HG03442 (cell line): ENCODE data around the gene ZCCHC10.
"Not testable (repeated sequence)": the region's sequence is repeated elsewhere in the genome, so short reads cannot be mapped to it uniquely, and the experiment has no call there.

ENCODE experiments used
- ATAC-seq: cut with Tn5 transposase; IDR thresholded peaks from one replicate; pipeline ENCODE4 v1.9.1; 2021; ENCODE audit warnings: mild to moderate bottlenecking, moderate library complexity; ENCODE audit not compliant: unreplicated experiment

Gene ZCCHC10

DNA sequence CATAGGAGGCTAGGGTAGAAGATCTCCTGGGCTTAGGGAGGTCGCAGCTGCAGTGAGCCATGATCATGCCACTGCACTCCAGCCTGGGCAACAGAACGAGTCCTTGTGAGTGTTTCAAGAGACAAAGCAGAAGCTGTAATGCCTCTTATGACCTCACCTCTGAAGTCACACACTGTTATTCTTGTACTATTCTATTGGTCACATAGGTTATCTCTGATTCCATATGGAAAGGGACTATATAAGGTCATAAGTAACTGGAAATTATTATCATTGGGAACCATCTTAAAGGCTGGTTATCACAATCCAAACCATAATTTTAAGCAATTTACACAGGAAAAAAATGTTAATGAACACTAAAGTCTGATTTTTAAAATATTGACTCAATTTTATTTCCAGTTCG is 45.1 kb downstream of the ZCCHC10 start:
- no peak for ATAC-seq

- ATAC-seq, result no peak
These were observed 46.4 kb downstream of the ZCCHC10 start for GRCh38 chr5:132979976-132980375.

DNA sequence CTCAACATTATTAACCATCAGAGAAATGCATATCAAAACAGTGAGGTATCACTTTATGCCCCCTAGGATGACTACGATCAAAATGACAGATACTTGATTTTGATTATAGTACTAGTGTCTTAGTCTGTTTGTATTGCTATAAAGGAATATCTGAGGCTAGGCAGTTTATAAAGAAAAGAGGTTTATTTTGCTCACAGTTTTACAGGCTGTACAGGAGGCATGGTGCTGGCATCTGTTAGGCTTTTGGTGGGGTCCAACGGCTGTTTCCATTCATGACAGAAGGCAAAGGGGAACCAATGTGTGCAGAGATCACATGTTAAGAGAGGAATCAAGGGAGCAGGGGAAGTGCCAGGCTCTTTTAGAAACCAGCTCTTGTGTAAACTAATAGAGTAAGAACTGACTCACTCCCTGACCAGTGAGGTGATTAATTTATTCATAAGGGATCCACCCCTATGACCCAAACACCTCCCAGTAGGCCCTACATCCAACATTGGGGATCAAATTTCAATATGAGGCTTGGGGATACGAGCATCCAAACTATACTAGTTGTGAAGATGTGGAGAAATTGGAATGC is 46.9 kb downstream of the ZCCHC10 start:
- ATAC-seq, result no peak

GRCh38 chr5:132976852-132977251 is 49.5 kb downstream of the ZCCHC10 start:
- ATAC-seq, result no peak

DNA sequence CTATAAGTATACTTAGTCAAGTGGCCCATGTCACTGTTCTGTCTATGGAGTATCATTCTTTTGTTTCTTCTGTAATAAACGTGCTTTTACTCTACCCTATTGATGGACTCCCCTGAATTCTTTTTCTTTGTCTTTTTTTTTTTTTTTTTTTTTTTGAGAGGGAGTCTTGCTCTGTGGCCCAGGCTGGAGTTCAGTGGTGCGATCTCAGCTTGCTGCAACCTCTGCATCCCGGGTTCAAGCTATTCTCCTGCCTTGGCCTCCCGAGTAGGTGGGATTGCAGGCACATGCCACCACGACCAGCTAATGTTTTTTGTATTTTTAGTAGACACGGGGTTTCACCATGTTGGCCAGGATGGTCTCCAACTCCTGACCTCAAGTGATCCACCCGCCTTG is 53.9 kb downstream of the ZCCHC10 start:
- not testable (repeated sequence) for ATAC-seq

GRCh38 chr5:132971483-132972435 is 54.6 kb downstream of the ZCCHC10 start:
- no peak for ATAC-seq

DNA sequence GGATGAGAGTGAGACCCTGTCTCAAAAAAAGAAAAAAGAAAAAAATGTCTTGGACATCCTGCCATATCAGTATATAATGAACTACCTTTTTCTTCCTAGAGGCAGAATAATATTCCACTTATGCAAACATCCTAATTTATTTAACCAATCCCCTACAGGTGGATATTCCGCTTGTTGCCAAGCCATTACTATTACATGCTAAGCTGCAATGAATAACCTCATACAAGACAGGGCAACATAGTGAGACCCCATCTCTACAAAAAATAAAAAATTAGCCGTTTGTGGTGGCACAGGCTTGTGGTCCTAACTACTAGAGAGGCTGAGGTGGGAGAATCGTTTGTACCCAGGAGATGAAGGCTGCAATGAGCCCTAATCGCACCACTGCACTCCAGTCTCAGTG is 61.2 kb downstream of the ZCCHC10 start:
- ATAC-seq, result no peak

DNA sequence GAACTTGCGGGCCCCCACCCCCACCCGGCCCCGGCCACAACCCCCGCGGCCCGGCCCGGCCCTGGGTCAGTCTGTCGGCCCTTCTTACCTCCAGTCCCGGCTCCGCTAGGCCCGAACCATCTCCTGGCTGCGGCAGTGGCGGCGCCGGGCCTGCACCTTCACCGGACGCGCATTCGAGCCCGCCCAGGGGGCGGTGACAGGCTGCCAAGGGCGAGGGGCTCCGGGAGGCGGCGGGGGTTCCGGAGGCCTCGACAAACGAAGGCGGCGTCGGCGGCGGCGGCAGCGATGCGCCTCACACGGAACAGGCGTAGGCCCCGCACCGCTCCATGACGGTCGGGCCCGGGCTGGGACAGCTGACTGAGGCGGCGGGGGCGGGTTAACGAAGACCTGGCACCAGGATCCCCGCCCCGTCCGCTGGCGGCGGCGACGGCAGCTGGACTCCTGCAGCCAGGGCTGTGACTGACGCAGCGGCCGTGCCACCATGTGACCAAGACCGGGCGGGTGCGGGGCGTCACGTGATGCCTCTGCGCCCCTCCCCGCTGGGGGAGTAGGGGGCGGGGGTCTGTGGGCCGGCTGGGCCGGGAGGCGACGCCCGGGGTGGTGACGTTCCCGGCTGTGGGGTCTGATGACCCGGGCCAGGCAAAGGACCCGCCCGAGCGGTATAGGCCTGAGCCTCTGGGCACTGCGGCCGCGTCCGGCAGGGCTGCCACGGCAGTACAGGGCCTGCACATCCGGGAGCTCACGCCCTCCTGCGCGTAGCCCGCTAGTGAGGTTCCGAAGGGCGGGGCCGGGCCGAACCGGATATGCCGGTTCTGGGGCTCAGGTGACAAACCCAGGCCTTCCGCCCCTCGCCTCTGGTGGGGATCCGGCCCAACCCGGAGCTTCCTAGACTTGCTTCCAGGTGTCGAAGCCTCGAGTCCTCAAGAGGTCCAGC is 62.9 kb downstream of the ZCCHC10 start, which contains the start of gene AFF4:
TSS of gene AFF4 (minus strand) at position 464 of the 934 bp plus-strand sequence. CDS start 26,445 bp downstream, outside the sequence.
- peak; percentile 92 for ATAC-seq

- ATAC-seq, result no peak
These were observed 63.8 kb downstream of the ZCCHC10 start for GRCh38 chr5:132962429-132963021.

DNA sequence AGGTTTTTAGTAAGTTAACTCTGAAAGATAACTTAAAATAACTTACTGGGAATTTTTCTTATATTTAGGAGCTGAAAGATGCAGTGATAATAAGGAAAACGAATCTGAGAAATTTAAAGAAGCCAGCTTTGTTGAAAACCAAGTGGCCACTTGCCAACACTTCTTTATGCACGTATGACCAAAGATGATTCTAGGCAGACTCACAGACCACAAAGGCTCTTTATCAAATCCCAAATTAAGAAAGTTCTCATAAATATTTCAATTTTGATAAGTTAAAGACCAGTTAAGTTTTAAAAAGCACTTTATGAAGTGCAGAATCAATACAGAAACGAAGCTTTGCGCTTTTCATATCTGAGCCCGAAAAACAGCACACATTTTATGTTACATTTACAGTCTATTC is 64.5 kb downstream of the ZCCHC10 start:
- ATAC-seq, result no peak

GRCh38 chr5:132961123-132961815 is 65.1 kb downstream of the ZCCHC10 start:
- ATAC-seq, result not testable (repeated sequence)

DNA sequence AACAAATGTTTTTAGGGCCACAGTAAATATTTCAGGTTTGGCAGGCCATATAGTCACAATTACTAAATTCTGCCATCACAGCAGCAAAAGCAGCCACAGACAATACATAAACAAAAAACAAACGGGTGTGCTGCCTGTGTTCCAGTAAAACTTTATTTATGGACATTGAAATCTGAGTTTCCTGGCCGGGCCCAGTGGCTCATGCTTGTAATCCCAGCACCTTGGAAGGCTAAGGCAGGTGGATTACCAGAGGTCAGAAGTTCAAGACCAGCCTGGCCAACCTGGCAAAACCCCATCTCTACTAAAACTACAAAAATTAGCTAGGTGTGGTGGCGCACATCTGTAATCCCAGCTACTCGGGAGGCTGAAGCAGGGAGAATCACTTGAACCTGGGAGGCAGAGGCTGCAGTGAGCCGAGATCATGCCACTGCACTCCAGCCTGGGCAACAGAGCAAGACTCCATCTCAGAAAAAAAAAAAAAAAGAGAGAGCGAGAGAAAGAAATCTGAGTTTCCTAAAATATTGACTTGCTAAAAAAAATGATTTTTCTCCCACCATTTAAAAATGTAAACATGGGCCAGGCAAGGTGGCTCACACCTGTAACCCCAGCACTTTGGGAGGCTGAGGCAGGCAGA is 70.1 kb downstream of the ZCCHC10 start:
- not testable (repeated sequence) for ATAC-seq

GRCh38 chr5:132953710-132954109 is 72.6 kb downstream of the ZCCHC10 start:
- no peak for ATAC-seq

DNA sequence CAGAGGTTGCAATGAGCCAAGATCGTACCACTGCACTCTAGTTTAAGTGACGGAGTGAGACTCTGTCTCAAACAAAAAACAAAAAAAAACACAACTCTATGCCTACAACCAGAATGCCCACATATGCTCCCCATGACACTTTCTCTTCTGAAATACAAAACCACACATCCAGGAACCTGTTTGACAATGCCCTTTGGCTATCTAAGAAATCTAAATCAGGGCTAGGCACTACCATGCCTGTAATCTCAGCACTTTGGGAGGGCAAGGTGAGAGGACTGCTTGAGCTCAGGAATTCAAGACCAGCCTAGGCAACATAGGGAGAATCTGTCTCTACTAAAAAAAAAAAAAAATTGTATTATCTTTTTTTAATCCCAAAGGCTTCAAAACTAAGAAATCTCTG is 73.5 kb downstream of the ZCCHC10 start:
- ATAC-seq, result no peak

DNA sequence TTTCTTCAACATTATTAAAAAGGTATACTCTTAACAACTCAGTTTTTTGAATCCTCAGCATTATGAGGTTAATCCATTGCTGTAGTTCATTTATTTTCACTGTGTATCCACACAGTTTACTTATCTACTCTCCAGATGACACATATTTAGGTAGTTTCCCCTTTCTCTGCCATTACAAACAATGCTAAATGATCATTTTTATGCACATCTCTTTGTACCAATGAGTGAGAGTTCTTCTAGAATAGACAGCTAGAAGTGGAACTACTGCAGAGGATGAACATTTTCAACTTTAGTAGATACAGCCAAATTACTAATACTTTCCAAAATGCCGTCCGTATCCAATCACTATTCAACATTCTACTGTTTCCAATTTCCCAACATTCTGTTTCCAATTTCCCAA is 74.5 kb downstream of the ZCCHC10 start:
- ATAC-seq, result no peak

GRCh38 chr5:132949136-132949535 is 77.2 kb downstream of the ZCCHC10 start:
- ATAC-seq, result no peak

DNA sequence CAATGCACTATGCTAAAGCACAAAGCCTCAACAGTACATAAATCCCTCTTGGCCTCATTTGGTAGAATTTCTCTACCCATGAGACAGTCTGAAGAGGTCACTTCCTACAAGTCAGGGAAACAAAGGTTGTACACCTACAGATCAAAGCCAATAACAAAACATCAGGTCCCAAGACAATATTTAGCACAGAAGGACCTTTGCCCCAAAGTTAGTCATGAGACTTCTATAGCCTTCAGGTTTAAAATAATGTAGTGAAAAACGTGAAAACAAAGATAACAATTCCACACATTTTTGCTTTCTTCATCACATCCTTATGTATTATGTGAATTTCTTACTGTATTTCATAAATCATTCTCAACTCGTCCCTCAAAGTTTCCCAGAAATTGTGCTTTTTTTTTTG is 78.7 kb downstream of the ZCCHC10 start:
- no peak for ATAC-seq
